SK-N-SH (cell line): Measurements from ENCODE around the gene ABCF3. TPM values are rescaled to one million over a fixed set of nuclear protein-coding genes. Genes with fewer than 3 reads are reported as not detected.

Experiments
- CTCF ChIA-PET: fragments of 300-600, 350-600 bp; formaldehyde crosslinking; extraction: SDS; loops from one replicate; lab custom pipeline; 2021; lab: Yijun Ruan, JAX
- POLR2A ChIA-PET: fragments of 350-600 bp; sonication (Branson Sonifier 250); formaldehyde crosslinking; extraction: SDS; loops from one replicate; lab custom pipeline; 2020; ENCODE audit warnings: antibody characterized with exemption, inconsistent platforms; lab: Yijun Ruan, JAX
- DNase-seq: peaks from one replicate; pipeline ENCODE4 v3.0.0; 2012
- H2AFZ ChIP-seq: fragments of 200-600 bp; sonication (generic); 2 replicates; pipeline ENCODE4 v1.8.1; 2016; ENCODE audit warnings: antibody characterized with exemption, mild to moderate bottlenecking, low read depth
- H3F3A ChIP-seq: fragments of 200-600 bp; sonication (generic); replicated peaks from 2 replicates; pipeline ENCODE3; 2016; ENCODE audit warnings: antibody characterized with exemption, mild to moderate bottlenecking; ENCODE audit not compliant: insufficient read depth
- H3K27ac ChIP-seq, 2 experiments: fragments of 200-500 bp in 1 of 2; fragments of 200-600 bp in 1 of 2; sonication (Bioruptor generic) in 1 of 2; sonication (generic), shearing (Covaris generic) in 1 of 2; 2 replicates each; pipeline versions ENCODE4 v1.5.1 to v1.6.1; 2014 to 2016; ENCODE audit warnings: low read depth in 2 of 2, inconsistent platforms in 1 of 2, low read length in 1 of 2, mild to moderate bottlenecking in 1 of 2, mixed read lengths in 1 of 2
- H3K27me3 ChIP-seq: fragments of 200-600 bp; sonication (generic), shearing (Covaris generic); 2 replicates; pipeline ENCODE4 v1.6.1; 2016; ENCODE audit warnings: mixed run types; ENCODE audit not compliant: insufficient read depth
- H3K36me3 ChIP-seq, 2 experiments: fragments of 200-500 bp in 1 of 2; fragments of 200-600 bp in 1 of 2; sonication (Bioruptor generic) in 1 of 2; sonication (generic) in 1 of 2; replicated peaks in 1 of 2; 2 replicates each; pipeline versions ENCODE3 to v1.5.1; 2014 to 2016; ENCODE audit warnings: low read length in 1 of 2, mild to moderate bottlenecking in 1 of 2; ENCODE audit not compliant: insufficient read depth in 2 of 2, control insufficient read depth in 1 of 2
- H3K4me1 ChIP-seq, 2 experiments: fragments of 200-500 bp in 1 of 2; fragments of 200-600 bp in 1 of 2; sonication (Bioruptor generic) in 1 of 2; sonication (generic), shearing (Covaris generic) in 1 of 2; 2 replicates each; pipeline versions ENCODE4 v1.5.1 to v1.6.1; 2014 to 2016; ENCODE audit warnings: low read depth in 1 of 2, low read length in 1 of 2, mixed run types in 1 of 2; ENCODE audit not compliant: insufficient read depth in 2 of 2, control insufficient read depth in 1 of 2
- H3K4me2 ChIP-seq: fragments of 200-600 bp; sonication (generic), shearing (Covaris generic); 2 replicates; pipeline ENCODE4 v1.6.1; 2017; ENCODE audit warnings: mixed run types
- H3K4me3 ChIP-seq, 2 experiments: fragments of 200-500 bp in 1 of 2; fragments of 200-600 bp in 1 of 2; sonication (Bioruptor generic) in 1 of 2; sonication (generic), shearing (Covaris generic) in 1 of 2; 2 replicates each; pipeline versions ENCODE4 v1.5.1 to v1.8.1; 2014 to 2016; ENCODE audit warnings: low read depth in 2 of 2, inconsistent platforms in 1 of 2, low read length in 1 of 2, mild to moderate bottlenecking in 1 of 2, mixed read lengths in 1 of 2, moderate library complexity in 1 of 2
- H3K79me2 ChIP-seq: fragments of 200-600 bp; sonication (generic); 2 replicates; pipeline ENCODE4 v1.8.1; 2017; ENCODE audit warnings: mild to moderate bottlenecking; ENCODE audit not compliant: insufficient read depth
- H3K9ac ChIP-seq: fragments of 200-600 bp; sonication (generic); 2 replicates; pipeline ENCODE4 v1.6.1; 2017; ENCODE audit warnings: mixed run types
- H3K9me2 ChIP-seq: fragments of 200-600 bp; sonication (generic); 2 replicates; pipeline ENCODE4 v1.6.1; 2017; ENCODE audit warnings: mixed run types
- H3K9me3 ChIP-seq: fragments of 200-600 bp; sonication (generic); 2 replicates; pipeline ENCODE4 v1.6.1; 2017; ENCODE audit warnings: mixed run types, mild to moderate bottlenecking, moderate library complexity
- H4K20me1 ChIP-seq: fragments of 200-600 bp; sonication (generic); 2 replicates; pipeline ENCODE4 v1.6.1; 2017; ENCODE audit warnings: mild to moderate bottlenecking, mixed run types; ENCODE audit not compliant: insufficient read depth
- ELF1 ChIP-seq: IDR thresholded peaks from 2 replicates; pipeline ENCODE4 v1.4.0; 2012
- FOSL2 ChIP-seq: IDR thresholded peaks from 2 replicates; pipeline ENCODE4 v1.4.0; 2012; ENCODE audit warnings: low read depth, mild to moderate bottlenecking, moderate library complexity, borderline replicate concordance
- FOXJ3 ChIP-seq: sonication (generic); formaldehyde crosslinking; IDR thresholded peaks from 2 replicates; pipeline ENCODE4 v1.5.1; 2020; ENCODE audit warnings: mild to moderate bottlenecking, missing genetic modification reagents
- FOXM1 ChIP-seq: IDR thresholded peaks from 2 replicates; pipeline ENCODE4 v1.4.0; 2012; ENCODE audit warnings: low read depth, mild to moderate bottlenecking
- GABPA ChIP-seq: IDR thresholded peaks from 2 replicates; pipeline ENCODE4 v1.4.0; 2012; ENCODE audit warnings: low read depth, mild to moderate bottlenecking
- RAD21 ChIP-seq: IDR thresholded peaks from 2 replicates; pipeline ENCODE4 v1.6.1; 2012; ENCODE audit warnings: mild to moderate bottlenecking, low read length
- RCOR1 ChIP-seq: fragments of 150-350 bp; IDR thresholded peaks from 2 replicates; pipeline ENCODE4 v1.6.1; 2017; ENCODE audit warnings: antibody characterized with exemption, low read length
- RFX5 ChIP-seq: IDR thresholded peaks from 2 replicates; pipeline ENCODE4 v1.6.1; 2012; ENCODE audit warnings: mild to moderate bottlenecking, improper control_type of control experiment, low read length
- SMC3 ChIP-seq: IDR thresholded peaks from 2 replicates; pipeline ENCODE4 v1.6.1; 2012; ENCODE audit warnings: low read depth, low read length, improper control_type of control experiment
- TAF1 ChIP-seq: IDR thresholded peaks from 2 replicates; pipeline ENCODE4 v1.6.1; 2012; ENCODE audit warnings: low read depth, mild to moderate bottlenecking, low read length, moderate library complexity, borderline replicate concordance
- WGBS: methylation state at CpG from one replicate; pipeline ENCODE4 v1.1.6; 2017; ENCODE audit warnings: low lambda C conversion rate; 5-methylcytosine and 5-hydroxymethylcytosine counted together
- polyA plus RNA-seq, 3 experiments: library from polyadenylated mRNA; depleted of rRNA; stranded (reverse); fragments of >200 nt; gene quantifications; 2 replicates each; pipeline ENCODE4 v1.2.3, GENCODE V29; 2012
- TF ChIP-seq, protein P1 (sequence below): fragments of 150-350 bp; IDR thresholded peaks from 2 replicates; pipeline ENCODE4 v1.6.1; 2017; ENCODE audit warnings: antibody characterized with exemption, low read length, low read depth, borderline replicate concordance
- TF ChIP-seq, protein P2 (sequence below): IDR thresholded peaks from 2 replicates; pipeline ENCODE4 v1.6.1; 2012; ENCODE audit warnings: mild to moderate bottlenecking, low read depth, low read length, moderate library complexity
- TF ChIP-seq, protein P3 (sequence below): fragments of 150-350 bp; IDR thresholded peaks from 2 replicates; pipeline ENCODE4 v1.6.1; 2016; ENCODE audit warnings: mild to moderate bottlenecking, low read depth, low read length

ABCF3 gene
- polyA plus RNA-seq, 1 of the 3 experiments (the other 2 are of a cell fraction), result 55.6 TPM

DNA sequence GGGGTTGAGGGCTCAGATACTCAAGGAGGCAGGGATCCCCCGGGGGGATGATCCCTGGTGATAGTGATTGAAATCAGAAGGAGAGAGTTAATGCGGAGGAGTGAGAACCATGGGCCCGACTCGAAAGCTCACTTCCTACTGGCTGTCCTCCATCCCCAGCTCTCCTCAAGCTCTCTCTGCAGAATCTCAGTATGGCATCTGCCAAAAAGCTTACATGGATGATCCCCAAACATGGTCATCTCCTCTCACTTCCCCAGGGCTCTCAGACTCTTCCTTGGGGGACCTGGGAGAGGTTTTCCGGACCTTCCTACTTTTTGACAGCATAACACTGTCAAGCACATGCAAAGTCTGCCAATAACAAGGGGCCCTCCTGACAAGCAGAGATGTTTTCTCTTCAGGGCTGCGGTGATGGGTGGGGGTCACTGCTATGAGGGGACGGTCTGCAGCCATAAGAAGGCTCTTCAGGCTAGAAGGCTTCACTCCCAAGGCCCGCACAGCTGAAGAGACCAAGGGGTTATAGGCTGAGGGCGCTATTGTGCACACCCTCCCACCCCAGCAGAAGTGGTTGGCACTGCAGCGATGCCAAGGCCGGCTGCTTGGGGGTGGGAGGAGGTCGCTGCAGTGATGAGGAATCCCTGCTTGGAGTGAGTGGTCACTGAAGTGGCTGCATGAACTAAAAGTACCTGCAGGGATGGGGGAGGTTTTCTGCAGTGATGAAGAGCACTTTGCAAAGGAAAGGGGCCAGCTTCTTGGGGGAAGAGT is 42.6 kb downstream of the ABCF3 start:
- POLR2A ChIA-PET, result interaction anchor here (1.1 to 2.1 kb wide), 3 partner anchors 17 to 45 kb away, joined by 3 to 6 read pairs (median 5); no protein-coding TSS in a partner anchor
- DNase-seq, result peak; percentile 45
- no peak overlapping the region for H2AFZ ChIP-seq
- H3K79me2 ChIP-seq, result no peaks in the 10 kb centered on the region
- H3K4me2 ChIP-seq, result peak overlapping the region; percentile 95; the same call in 1 of the 2 replicates
- no peaks in the 10 kb centered on the region for H3K36me3 ChIP-seq
- H3K27ac ChIP-seq, result no peak overlapping the region
- WGBS, result 67% methylated on average over 11 of the region's 12 CpGs
- peak overlapping the region in 1 of 2 experiments; percentile 50; a peak in 1 of 4 replicates for H3K4me3 ChIP-seq
- CTCF ChIA-PET, result interaction anchor here (0.8 to 5.9 kb wide), 18 partner anchors 9 to 360 kb away, joined by 3 to 61 read pairs (median 11); partner anchors contain the start of genes ALG3, AP2M1 and EEF1AKMT4
- peaks cover 0 to 16% of the 10 kb centered on the region in 2 experiments; a peak in 1 of 4 replicates for H3K4me1 ChIP-seq
- H3K27me3 ChIP-seq, result peaks cover 27% of the 10 kb centered on the region
- H3K9me2 ChIP-seq, result no peaks in the 10 kb centered on the region
- no peaks in the 10 kb centered on the region for H4K20me1 ChIP-seq
- TF ChIP-seq, protein P1, sequence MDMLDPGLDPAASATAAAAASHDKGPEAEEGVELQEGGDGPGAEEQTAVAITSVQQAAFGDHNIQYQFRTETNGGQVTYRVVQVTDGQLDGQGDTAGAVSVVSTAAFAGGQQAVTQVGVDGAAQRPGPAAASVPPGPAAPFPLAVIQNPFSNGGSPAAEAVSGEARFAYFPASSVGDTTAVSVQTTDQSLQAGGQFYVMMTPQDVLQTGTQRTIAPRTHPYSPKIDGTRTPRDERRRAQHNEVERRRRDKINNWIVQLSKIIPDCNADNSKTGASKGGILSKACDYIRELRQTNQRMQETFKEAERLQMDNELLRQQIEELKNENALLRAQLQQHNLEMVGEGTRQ, result no peak
- TF ChIP-seq FOSL2 (no peak), RAD21 (no peak), ELF1 (no peak), FOXJ3 (CRISPR knock-in tag) (no peak), GABPA (no peak), SMC3 (no peak), TAF1 (no peak), FOXM1 (no peak), RFX5 (no peak), RCOR1 (no peak)
- TF ChIP-seq, protein P2, sequence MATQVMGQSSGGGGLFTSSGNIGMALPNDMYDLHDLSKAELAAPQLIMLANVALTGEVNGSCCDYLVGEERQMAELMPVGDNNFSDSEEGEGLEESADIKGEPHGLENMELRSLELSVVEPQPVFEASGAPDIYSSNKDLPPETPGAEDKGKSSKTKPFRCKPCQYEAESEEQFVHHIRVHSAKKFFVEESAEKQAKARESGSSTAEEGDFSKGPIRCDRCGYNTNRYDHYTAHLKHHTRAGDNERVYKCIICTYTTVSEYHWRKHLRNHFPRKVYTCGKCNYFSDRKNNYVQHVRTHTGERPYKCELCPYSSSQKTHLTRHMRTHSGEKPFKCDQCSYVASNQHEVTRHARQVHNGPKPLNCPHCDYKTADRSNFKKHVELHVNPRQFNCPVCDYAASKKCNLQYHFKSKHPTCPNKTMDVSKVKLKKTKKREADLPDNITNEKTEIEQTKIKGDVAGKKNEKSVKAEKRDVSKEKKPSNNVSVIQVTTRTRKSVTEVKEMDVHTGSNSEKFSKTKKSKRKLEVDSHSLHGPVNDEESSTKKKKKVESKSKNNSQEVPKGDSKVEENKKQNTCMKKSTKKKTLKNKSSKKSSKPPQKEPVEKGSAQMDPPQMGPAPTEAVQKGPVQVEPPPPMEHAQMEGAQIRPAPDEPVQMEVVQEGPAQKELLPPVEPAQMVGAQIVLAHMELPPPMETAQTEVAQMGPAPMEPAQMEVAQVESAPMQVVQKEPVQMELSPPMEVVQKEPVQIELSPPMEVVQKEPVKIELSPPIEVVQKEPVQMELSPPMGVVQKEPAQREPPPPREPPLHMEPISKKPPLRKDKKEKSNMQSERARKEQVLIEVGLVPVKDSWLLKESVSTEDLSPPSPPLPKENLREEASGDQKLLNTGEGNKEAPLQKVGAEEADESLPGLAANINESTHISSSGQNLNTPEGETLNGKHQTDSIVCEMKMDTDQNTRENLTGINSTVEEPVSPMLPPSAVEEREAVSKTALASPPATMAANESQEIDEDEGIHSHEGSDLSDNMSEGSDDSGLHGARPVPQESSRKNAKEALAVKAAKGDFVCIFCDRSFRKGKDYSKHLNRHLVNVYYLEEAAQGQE, result no peak
- TF ChIP-seq, protein P3, sequence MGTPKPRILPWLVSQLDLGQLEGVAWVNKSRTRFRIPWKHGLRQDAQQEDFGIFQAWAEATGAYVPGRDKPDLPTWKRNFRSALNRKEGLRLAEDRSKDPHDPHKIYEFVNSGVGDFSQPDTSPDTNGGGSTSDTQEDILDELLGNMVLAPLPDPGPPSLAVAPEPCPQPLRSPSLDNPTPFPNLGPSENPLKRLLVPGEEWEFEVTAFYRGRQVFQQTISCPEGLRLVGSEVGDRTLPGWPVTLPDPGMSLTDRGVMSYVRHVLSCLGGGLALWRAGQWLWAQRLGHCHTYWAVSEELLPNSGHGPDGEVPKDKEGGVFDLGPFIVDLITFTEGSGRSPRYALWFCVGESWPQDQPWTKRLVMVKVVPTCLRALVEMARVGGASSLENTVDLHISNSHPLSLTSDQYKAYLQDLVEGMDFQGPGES, result no peak
- no peaks in the 10 kb centered on the region for H3F3A ChIP-seq
- no peak overlapping the region for H3K9ac ChIP-seq
- no peaks in the 10 kb centered on the region for H3K9me3 ChIP-seq
